Measurements from ENCODE around the gene TRIM14.
A peak's percentile ranks its signal among the peaks of the same experiment; 100 is the strongest.

Gene TRIM14

DNA sequence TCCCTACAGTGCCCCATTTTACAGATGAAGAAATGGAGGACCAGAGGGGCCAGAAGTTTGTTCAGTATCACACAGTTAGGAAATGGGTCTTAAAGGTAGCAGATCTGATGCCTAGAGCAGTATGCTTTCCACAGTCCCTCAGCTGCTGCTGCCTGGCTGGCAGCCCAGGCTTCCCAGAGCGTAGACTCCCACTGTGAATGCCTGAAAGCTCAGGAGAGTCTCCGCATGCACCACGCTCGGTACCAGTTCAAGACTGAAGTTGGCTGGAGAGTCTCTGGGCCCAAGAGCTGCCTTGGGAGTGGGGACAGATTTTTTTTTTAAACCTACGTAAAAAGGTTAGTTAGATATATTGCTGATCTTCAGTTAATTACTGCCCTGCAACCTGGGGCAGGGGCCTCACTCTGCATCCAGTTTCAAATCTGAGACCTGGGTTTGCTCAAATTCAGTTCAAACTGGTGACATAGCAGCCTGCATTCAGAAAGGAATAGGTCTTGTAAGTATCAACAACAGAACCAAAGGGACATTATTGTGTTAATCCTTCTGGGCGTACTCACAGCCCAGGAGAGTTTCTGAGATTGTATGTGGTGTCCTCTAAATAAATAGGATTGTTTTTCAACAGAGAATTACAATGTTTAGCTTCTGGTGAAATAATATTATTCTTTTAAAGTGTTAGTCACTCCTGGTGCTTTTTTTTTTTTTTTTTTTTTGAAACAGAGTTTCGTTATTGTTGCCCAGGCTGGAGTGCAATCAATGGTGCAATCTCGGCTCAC is 54.2 kb downstream of the TRIM14 start:
- no peak for TF ChIP-seq EZH2phosphoT487 (IDR thresholded peaks at IDR 0.05; ENCODE audit: borderline replicate concordance)
- TF ChIP-seq, protein P1, sequence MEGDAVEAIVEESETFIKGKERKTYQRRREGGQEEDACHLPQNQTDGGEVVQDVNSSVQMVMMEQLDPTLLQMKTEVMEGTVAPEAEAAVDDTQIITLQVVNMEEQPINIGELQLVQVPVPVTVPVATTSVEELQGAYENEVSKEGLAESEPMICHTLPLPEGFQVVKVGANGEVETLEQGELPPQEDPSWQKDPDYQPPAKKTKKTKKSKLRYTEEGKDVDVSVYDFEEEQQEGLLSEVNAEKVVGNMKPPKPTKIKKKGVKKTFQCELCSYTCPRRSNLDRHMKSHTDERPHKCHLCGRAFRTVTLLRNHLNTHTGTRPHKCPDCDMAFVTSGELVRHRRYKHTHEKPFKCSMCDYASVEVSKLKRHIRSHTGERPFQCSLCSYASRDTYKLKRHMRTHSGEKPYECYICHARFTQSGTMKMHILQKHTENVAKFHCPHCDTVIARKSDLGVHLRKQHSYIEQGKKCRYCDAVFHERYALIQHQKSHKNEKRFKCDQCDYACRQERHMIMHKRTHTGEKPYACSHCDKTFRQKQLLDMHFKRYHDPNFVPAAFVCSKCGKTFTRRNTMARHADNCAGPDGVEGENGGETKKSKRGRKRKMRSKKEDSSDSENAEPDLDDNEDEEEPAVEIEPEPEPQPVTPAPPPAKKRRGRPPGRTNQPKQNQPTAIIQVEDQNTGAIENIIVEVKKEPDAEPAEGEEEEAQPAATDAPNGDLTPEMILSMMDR (conservative IDR thresholded peaks at IDR 0.05; ENCODE audit: low read length): no peak
- Histone ChIP-seq H3K36me3 (ENCODE audit: insufficient read depth, low read length) (peaks cover 16% of the 10 kb centered on the region; the same call in 1 of the 2 replicates), H3K27me3 (ENCODE audit: insufficient read depth, low read length, poor library complexity, severe bottlenecking) (no peaks in the 10 kb centered on the region), H3K9me3 (ENCODE audit: insufficient read depth, low read depth, low read length) (no peaks in the 10 kb centered on the region), H4K20me1 (ENCODE audit: insufficient read depth, low read length, poor library complexity, severe bottlenecking) (no peaks in the 10 kb centered on the region), H3K9ac (ENCODE audit: low read depth, low read length, poor library complexity, severe bottlenecking) (no peak overlapping the region), H3K4me2 (ENCODE audit: low read depth, low read length, poor library complexity, severe bottlenecking) (no peak overlapping the region), H3K9me2 (replicated peaks; ENCODE audit: low read depth, low read length) (no peaks in the 10 kb centered on the region), H3K79me2 (ENCODE audit: insufficient read depth, low read length) (peaks cover 4% of the 10 kb centered on the region; the same call in 1 of the 2 replicates), H3F3A (ENCODE audit: low read depth) (no peaks in the 10 kb centered on the region), H3K4me1 (ENCODE audit: insufficient read depth, low read length, poor library complexity, severe bottlenecking) (no peaks in the 10 kb centered on the region), H3K4me3 (ENCODE audit: low read length, poor library complexity, severe bottlenecking) (no peak overlapping the region), H2AFZ (ENCODE audit: low read length) (no peak overlapping the region)

DNA sequence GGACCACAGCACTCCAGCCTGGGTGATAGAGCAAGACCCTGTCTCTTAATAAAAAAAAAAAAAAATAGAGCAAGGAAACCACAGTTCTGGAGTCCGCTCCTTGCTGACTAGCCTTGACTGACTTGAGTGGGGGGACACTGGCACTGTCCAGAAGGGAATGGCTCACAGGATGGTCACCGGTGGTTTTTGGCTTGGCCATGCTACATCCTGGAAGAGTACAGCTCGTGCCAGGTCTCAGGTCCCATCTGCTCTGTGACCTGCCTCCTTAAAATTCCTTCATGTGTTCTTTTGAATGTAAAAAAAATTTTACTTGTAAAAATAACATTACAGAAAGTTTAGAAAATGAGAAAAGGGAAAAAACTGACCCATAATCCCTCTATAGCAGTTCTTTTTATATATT is 56.9 kb downstream of the TRIM14 start:
- Histone ChIP-seq H3K4me2 (ENCODE audit: low read depth, low read length, poor library complexity, severe bottlenecking) (peak overlapping the region; percentile 20), H3K4me1 (ENCODE audit: insufficient read depth, low read length, poor library complexity, severe bottlenecking) (peaks cover 20% of the 10 kb centered on the region), H3K79me2 (ENCODE audit: insufficient read depth, low read length) (peaks cover 23% of the 10 kb centered on the region; the same call in 1 of the 2 replicates), H4K20me1 (ENCODE audit: insufficient read depth, low read length, poor library complexity, severe bottlenecking) (no peaks in the 10 kb centered on the region), H3K9me2 (replicated peaks; ENCODE audit: low read depth, low read length) (no peaks in the 10 kb centered on the region), H3K27me3 (ENCODE audit: insufficient read depth, low read length, poor library complexity, severe bottlenecking) (no peaks in the 10 kb centered on the region), H3F3A (ENCODE audit: low read depth) (no peaks in the 10 kb centered on the region), H3K9ac (ENCODE audit: low read depth, low read length, poor library complexity, severe bottlenecking) (peak overlapping the region; percentile 30), H3K9me3 (ENCODE audit: insufficient read depth, low read depth, low read length) (no peaks in the 10 kb centered on the region), H3K36me3 (ENCODE audit: insufficient read depth, low read length) (peaks cover 16% of the 10 kb centered on the region; the same call in 1 of the 2 replicates), H3K4me3 (ENCODE audit: low read length, poor library complexity, severe bottlenecking) (no peak overlapping the region), H2AFZ (ENCODE audit: low read length) (no peak overlapping the region)
- TF ChIP-seq EZH2phosphoT487 (IDR thresholded peaks at IDR 0.05; ENCODE audit: borderline replicate concordance): no peak
- TF ChIP-seq, protein P1 (conservative IDR thresholded peaks at IDR 0.05; ENCODE audit: low read length): no peak

DNA sequence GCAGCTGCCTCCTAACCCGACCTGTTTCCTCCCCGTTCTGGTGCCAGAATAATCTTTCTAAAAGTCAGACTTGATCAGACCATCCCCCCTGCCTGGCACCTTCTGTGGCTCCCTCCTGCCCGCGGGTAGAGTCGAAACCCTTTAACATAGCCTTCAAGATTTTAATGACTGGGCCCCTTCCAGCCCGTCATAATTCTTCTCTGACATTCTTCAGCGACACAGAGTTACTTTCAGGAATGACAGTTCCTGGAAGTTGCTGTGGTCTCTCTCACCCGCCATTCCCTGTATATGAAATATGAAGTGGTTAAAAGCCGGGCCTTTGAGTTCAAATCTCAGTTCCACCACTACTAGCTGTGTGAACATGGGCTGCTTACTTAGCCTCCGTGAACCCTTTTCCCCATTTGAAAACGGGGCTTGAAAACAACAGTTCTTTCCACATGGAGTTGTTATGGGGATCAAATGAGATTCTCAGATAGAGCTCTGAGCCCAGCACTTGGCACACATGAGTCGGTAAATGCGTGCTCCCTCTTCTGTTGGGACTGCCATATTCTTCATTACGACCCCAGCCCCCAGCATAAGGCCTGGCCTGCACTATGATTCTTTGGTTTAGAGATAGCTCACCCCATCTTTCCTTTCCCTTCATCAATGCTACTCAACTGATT is 61.8 kb downstream of the TRIM14 start:
- H3K9me3 ChIP-seq (ENCODE audit: insufficient read depth, low read depth, low read length): no peaks in the 10 kb centered on the region
- no peaks in the 10 kb centered on the region for H3F3A ChIP-seq (ENCODE audit: low read depth)
- H3K9ac ChIP-seq (ENCODE audit: low read depth, low read length, poor library complexity, severe bottlenecking): peak overlapping the region; percentile 73
- H3K36me3 ChIP-seq (ENCODE audit: insufficient read depth, low read length): 0 out of 2 replicates have a peak, but pooled peaks cover 3% of the 10 kb centered on the region
- TF ChIP-seq, protein P1 (conservative IDR thresholded peaks at IDR 0.05; ENCODE audit: low read length): no peak
- TF ChIP-seq EZH2phosphoT487 (IDR thresholded peaks at IDR 0.05; ENCODE audit: borderline replicate concordance): no peak
- peaks cover 25% of the 10 kb centered on the region; the same call in 1 of the 2 replicates for H3K79me2 ChIP-seq (ENCODE audit: insufficient read depth, low read length)
- no peaks in the 10 kb centered on the region for H3K27me3 ChIP-seq (ENCODE audit: insufficient read depth, low read length, poor library complexity, severe bottlenecking)
- peak overlapping the region; percentile 57 for H2AFZ ChIP-seq (ENCODE audit: low read length)
- H3K4me1 ChIP-seq (ENCODE audit: insufficient read depth, low read length, poor library complexity, severe bottlenecking): peaks cover 27% of the 10 kb centered on the region
- H3K9me2 ChIP-seq (replicated peaks; ENCODE audit: low read depth, low read length): no peaks in the 10 kb centered on the region
- no peaks in the 10 kb centered on the region for H4K20me1 ChIP-seq (ENCODE audit: insufficient read depth, low read length, poor library complexity, severe bottlenecking)
- peak overlapping the region; percentile 76 for H3K4me3 ChIP-seq (ENCODE audit: low read length, poor library complexity, severe bottlenecking)
- peak overlapping the region; percentile 80 for H3K4me2 ChIP-seq (ENCODE audit: low read depth, low read length, poor library complexity, severe bottlenecking)
